ENCODE data around the gene UBE2F. TPM values are rescaled to one million over a fixed set of nuclear protein-coding genes. Genes with fewer than 3 reads are reported as not detected.

Gene UBE2F
- total and polyA plus RNA-seq, 9 of the 15 experiments (the other 6 are each of a cell fraction or from before 2014, with no cell fraction given), result 18.1 to 88.1 (median 53.0) TPM

GRCh38 chr2:237968048-237968862 is 1.4 kb downstream of the UBE2F start (continued):
- TF ChIP-seq PRDM10 (IDR thresholded peaks at IDR 0.05; ENCODE audit: partially characterized antibody) (no peak), CBFB (CRISPR knock-in tag; IDR thresholded peaks at IDR 0.05) (no peak), HCFC1 (IDR thresholded peaks at IDR 0.05; ENCODE audit: low read depth, low read length) (no peak), TEAD4 (IDR thresholded peaks at IDR 0.05; ENCODE audit: low read length) (peak; percentile 43; the same call in 1 of the 2 replicates), TEAD4 (CRISPR knock-in tag; IDR thresholded peaks at IDR 0.05; ENCODE audit: borderline replicate concordance) (no peak), PTTG1 (tag; IDR thresholded peaks at IDR 0.05; ENCODE audit: low read depth) (no peak), GATA2 (CRISPR knock-in tag; IDR thresholded peaks at IDR 0.05) (no peak), HNRNPLL (IDR thresholded peaks at IDR 0.05; ENCODE audit: low read depth, low read length, poor library complexity, severe bottlenecking) (no peak), RBFOX2 (IDR thresholded peaks at IDR 0.05; ENCODE audit: low read depth, low read length) (no peak), DNMT1 (IDR thresholded peaks at IDR 0.05) (no peak), SIX5 (IDR thresholded peaks at IDR 0.05; ENCODE audit: borderline replicate concordance in 1 of 2, insufficient read depth in 1 of 2, low read depth in 1 of 2, low read length in 2 of 2) (no peak), SIN3A (IDR thresholded peaks at IDR 0.05; ENCODE audit: borderline replicate concordance in 2 of 2, control insufficient read depth in 1 of 2, low read depth in 2 of 2, low read length in 2 of 2) (peak in 1 of 2 experiments; percentile 30; a peak in 1 of 4 replicates), RAD21 (CRISPR knock-in tag; conservative IDR thresholded peaks at IDR 0.05 in 1 of 2, IDR thresholded peaks at IDR 0.05 in 1 of 2) (peak in 1 of 2 experiments; percentile 30; a peak in 2 of 4 replicates), HDAC1 (IDR thresholded peaks at IDR 0.05) (0 out of 4 replicates have a peak, but pooled peaks of 1 of the 2 experiments have one; percentile 21), ARID3A (IDR thresholded peaks at IDR 0.05; ENCODE audit: borderline replicate concordance, low read depth, low read length) (no peak), ZSCAN29 (IDR thresholded peaks at IDR 0.05) (no peak), RBM14 (IDR thresholded peaks at IDR 0.05; ENCODE audit: borderline replicate concordance, insufficient read depth, low read depth, low read length) (no peak), ZC3H11A (IDR thresholded peaks at IDR 0.05; ENCODE audit: low read depth, low read length) (no peak), E2F6 (IDR thresholded peaks at IDR 0.05; ENCODE audit: borderline replicate concordance in 1 of 2, extremely low read depth in 1 of 2, insufficient read depth in 1 of 2, insufficient read length in 1 of 2, low read depth in 1 of 2, low read length in 1 of 2, poor library complexity in 1 of 2, severe bottlenecking in 1 of 2) (no peak)

Measured in K562 (cell line).